ENCODE measurements around the gene MOB3B. TPM values are rescaled to one million over a fixed set of nuclear protein-coding genes. Genes with fewer than 3 reads are reported as not detected.

MOB3B gene
- total RNA-seq, 3 donors from 2014 or later = 12.8 to 19.3 (median 13.1) TPM

- no peak for DNase-seq (ENCODE audit: low spot score in 2 of 2)
- Histone ChIP-seq H3K36me3 (no peaks in the 10 kb centered on the region), H3K4me1 (no peaks in the 10 kb centered on the region), H3K4me3 (no peak overlapping the region), H3K27ac (no peak overlapping the region), H3K9me3 (no peaks in the 10 kb centered on the region), H3K27me3 (no peaks in the 10 kb centered on the region)
- TF ChIP-seq POLR2A (IDR thresholded peaks at IDR 0.05) = no peak
- no peak for TF ChIP-seq CTCF (IDR thresholded peaks at IDR 0.05)
- TF ChIP-seq POLR2AphosphoS5 (IDR thresholded peaks at IDR 0.05) = no peak
- intact Hi-C loops (cut with DNase I; ENCODE audit: low total_unique reads) = no loop called here
Measured at GRCh38 chr9:27372615-27373014, 157.0 kb downstream of the MOB3B start.

- TF ChIP-seq CTCF (IDR thresholded peaks at IDR 0.05) = no peak
- no peak for TF ChIP-seq POLR2AphosphoS5 (IDR thresholded peaks at IDR 0.05)
- TF ChIP-seq POLR2A (IDR thresholded peaks at IDR 0.05) = no peak
- intact Hi-C loops (cut with DNase I; ENCODE audit: low total_unique reads) = no loop called here
- H3K4me3 ChIP-seq = no peak overlapping the region
- peaks cover 2 to 3% of the 10 kb centered on the region in 2 donors for H3K4me1 ChIP-seq
- no peaks in the 10 kb centered on the region for H3K27me3 ChIP-seq
- H3K27ac ChIP-seq = no peak overlapping the region
- DNase-seq (ENCODE audit: low spot score in 2 of 2) = no peak
- H3K36me3 ChIP-seq = no peaks in the 10 kb centered on the region
- H3K9me3 ChIP-seq = no peaks in the 10 kb centered on the region
Measured at GRCh38 chr9:27371382-27371781, 158.2 kb downstream of the MOB3B start.

- H3K4me1 ChIP-seq = peaks cover 2 to 3% of the 10 kb centered on the region in 2 donors
- H3K9me3 ChIP-seq = no peaks in the 10 kb centered on the region
- no peak overlapping the region for H3K4me3 ChIP-seq
- no peak for DNase-seq (ENCODE audit: low spot score in 2 of 2)
- H3K36me3 ChIP-seq = no peaks in the 10 kb centered on the region
- no peaks in the 10 kb centered on the region for H3K27me3 ChIP-seq
- no peak overlapping the region for H3K27ac ChIP-seq
- no peak for TF ChIP-seq POLR2A (IDR thresholded peaks at IDR 0.05)
- no peak for TF ChIP-seq POLR2AphosphoS5 (IDR thresholded peaks at IDR 0.05)
- TF ChIP-seq CTCF (IDR thresholded peaks at IDR 0.05) = no peak
- intact Hi-C loops (cut with DNase I; ENCODE audit: low total_unique reads) = no loop called here
Measured at GRCh38 chr9:27369591-27369990, 160.0 kb downstream of the MOB3B start.

GRCh38 chr9:27368316-27368985 is 161.2 kb downstream of the MOB3B start:
- intact Hi-C loops (cut with DNase I; ENCODE audit: low total_unique reads) = no loop called here
- H3K27me3 ChIP-seq = no peaks in the 10 kb centered on the region
- H3K9me3 ChIP-seq = no peaks in the 10 kb centered on the region
- no peak for DNase-seq (ENCODE audit: low spot score in 2 of 2)
- peak overlapping the region; percentile 73 to 78 for H3K27ac ChIP-seq
- H3K4me1 ChIP-seq = peaks cover 2 to 3% of the 10 kb centered on the region in 2 donors
- H3K4me3 ChIP-seq = no peak overlapping the region
- H3K36me3 ChIP-seq = no peaks in the 10 kb centered on the region
- TF ChIP-seq POLR2AphosphoS5 (IDR thresholded peaks at IDR 0.05) = peak in 1 of 3 donors; percentile 58
- TF ChIP-seq POLR2A (IDR thresholded peaks at IDR 0.05) = no peak
- TF ChIP-seq CTCF (IDR thresholded peaks at IDR 0.05) = no peak

- TF ChIP-seq POLR2A (IDR thresholded peaks at IDR 0.05) = no peak
- TF ChIP-seq CTCF (IDR thresholded peaks at IDR 0.05) = no peak
- TF ChIP-seq POLR2AphosphoS5 (IDR thresholded peaks at IDR 0.05) = no peak
- Histone ChIP-seq H3K27ac (peak overlapping the region; percentile 73 to 79), H3K36me3 (no peaks in the 10 kb centered on the region), H3K9me3 (no peaks in the 10 kb centered on the region), H3K27me3 (no peaks in the 10 kb centered on the region), H3K4me3 (no peak overlapping the region), H3K4me1 (peaks cover 2 to 3% of the 10 kb centered on the region in 2 donors)
- intact Hi-C loops (cut with DNase I; ENCODE audit: low total_unique reads) = no loop called here
- no peak for DNase-seq (ENCODE audit: low spot score in 2 of 2)
Measured at GRCh38 chr9:27367921-27368315, 161.7 kb downstream of the MOB3B start.
